Activated effector memory CD4-positive, alpha-beta T cell treated with anti-CD3 and anti-CD28 coated beads, Interleukin-2, amount 50 U/mL, for 16 hours (primary cell): Measurements from ENCODE around the gene PLA2G4C.
"Not testable (repeated sequence)": the region's sequence is repeated elsewhere in the genome, so short reads cannot be mapped to it uniquely, and the experiment has no call there.

Source experiments
- DNase-seq: peaks from one replicate; pipeline ENCODE4 v3.0.0-alpha.2; 2020

PLA2G4C gene

GRCh38 chr19:48108997-48109782 lies 1.4 kb downstream of the PLA2G4C start:
- no peak for DNase-seq

- DNase-seq = no peak
These were observed 6.7 kb downstream of the PLA2G4C start for GRCh38 chr19:48103922-48104321.

GRCh38 chr19:48102870-48103751 lies 7.5 kb downstream of the PLA2G4C start:
- peak; percentile 73 for DNase-seq

- no peak for DNase-seq
These were observed 14.9 kb downstream of the PLA2G4C start for GRCh38 chr19:48095612-48096175.

GRCh38 chr19:48094855-48095203 lies 15.8 kb downstream of the PLA2G4C start:
- peak; percentile 12 for DNase-seq

GRCh38 chr19:48094129-48094854 lies 16.3 kb downstream of the PLA2G4C start:
- no peak for DNase-seq

GRCh38 chr19:48091111-48091718 lies 19.4 kb downstream of the PLA2G4C start:
- DNase-seq = not testable (repeated sequence)

- DNase-seq = no peak
These were observed 20.3 kb downstream of the PLA2G4C start for GRCh38 chr19:48090281-48090802.

- DNase-seq = not testable (repeated sequence)
These were observed 21.6 kb downstream of the PLA2G4C start for GRCh38 chr19:48088991-48089390.

- DNase-seq = no peak
These were observed 24.4 kb downstream of the PLA2G4C start for GRCh38 chr19:48085904-48086864.

GRCh38 chr19:48085076-48085475 lies 25.5 kb downstream of the PLA2G4C start:
- DNase-seq = no peak

- DNase-seq = no peak
These were observed 29.5 kb downstream of the PLA2G4C start for GRCh38 chr19:48081106-48081505.

GRCh38 chr19:48070177-48070769 lies 40.3 kb downstream of the PLA2G4C start:
- DNase-seq = not testable (repeated sequence)

- DNase-seq = no peak
These were observed 41.2 kb downstream of the PLA2G4C start for GRCh38 chr19:48069435-48069834.

GRCh38 chr19:48064509-48064908 lies 46.1 kb downstream of the PLA2G4C start:
- no peak for DNase-seq

GRCh38 chr19:48061401-48062344 lies 48.9 kb downstream of the PLA2G4C start:
- DNase-seq = no peak

GRCh38 chr19:48060381-48060780 lies 50.2 kb downstream of the PLA2G4C start:
- no peak for DNase-seq

GRCh38 chr19:48059331-48059730 lies 51.3 kb downstream of the PLA2G4C start:
- no peak for DNase-seq

- no peak for DNase-seq
These were observed 56.8 kb downstream of the PLA2G4C start for GRCh38 chr19:48053856-48054255.
